PC-9 (cell line): ENCODE data around the gene SLC13A1.

Experiments used
- EZH2 ChIP-seq: fragments of 200-600 bp; sonication (generic); IDR thresholded peaks from 2 replicates; pipeline ENCODE4 v1.8.0; 2017; ENCODE audit warnings: antibody characterized with exemption, low read depth
- TF ChIP-seq, protein P1 (sequence below): fragments of 200-600 bp; sonication (generic); conservative IDR thresholded peaks from 2 replicates; pipeline ENCODE4 v1.6.1; 2017; ENCODE audit warnings: mixed run types, antibody characterized with exemption, mild to moderate bottlenecking, moderate library complexity

- TF ChIP-seq, protein P1, sequence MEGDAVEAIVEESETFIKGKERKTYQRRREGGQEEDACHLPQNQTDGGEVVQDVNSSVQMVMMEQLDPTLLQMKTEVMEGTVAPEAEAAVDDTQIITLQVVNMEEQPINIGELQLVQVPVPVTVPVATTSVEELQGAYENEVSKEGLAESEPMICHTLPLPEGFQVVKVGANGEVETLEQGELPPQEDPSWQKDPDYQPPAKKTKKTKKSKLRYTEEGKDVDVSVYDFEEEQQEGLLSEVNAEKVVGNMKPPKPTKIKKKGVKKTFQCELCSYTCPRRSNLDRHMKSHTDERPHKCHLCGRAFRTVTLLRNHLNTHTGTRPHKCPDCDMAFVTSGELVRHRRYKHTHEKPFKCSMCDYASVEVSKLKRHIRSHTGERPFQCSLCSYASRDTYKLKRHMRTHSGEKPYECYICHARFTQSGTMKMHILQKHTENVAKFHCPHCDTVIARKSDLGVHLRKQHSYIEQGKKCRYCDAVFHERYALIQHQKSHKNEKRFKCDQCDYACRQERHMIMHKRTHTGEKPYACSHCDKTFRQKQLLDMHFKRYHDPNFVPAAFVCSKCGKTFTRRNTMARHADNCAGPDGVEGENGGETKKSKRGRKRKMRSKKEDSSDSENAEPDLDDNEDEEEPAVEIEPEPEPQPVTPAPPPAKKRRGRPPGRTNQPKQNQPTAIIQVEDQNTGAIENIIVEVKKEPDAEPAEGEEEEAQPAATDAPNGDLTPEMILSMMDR, result no peak
- TF ChIP-seq EZH2, result no peak
Observed at GRCh38 chr7:123090456-123090855, 109.3 kb downstream of the SLC13A1 start.
